SK-N-MC (cell line): ENCODE data around the gene SUFU.

Source experiments
- DNase-seq: peaks from one replicate; pipeline ENCODE4 v3.0.0-alpha.2; 2011; ENCODE audit warnings: low read depth, low spot score
- H3K27ac ChIP-seq: fragments of 200-600 bp; sonication (generic); 2 replicates; pipeline ENCODE4 v1.5.1; 2016; ENCODE audit warnings: mixed run types
- H3K36me3 ChIP-seq: fragments of 200-600 bp; sonication (generic); 2 replicates; pipeline ENCODE4 v1.6.1; 2017; ENCODE audit warnings: antibody characterized with exemption, low read length, mixed read lengths; ENCODE audit not compliant: insufficient read depth
- H3K4me3 ChIP-seq: fragments of 200-600 bp; sonication (generic); 2 replicates; pipeline ENCODE4 v1.5.1; 2016
- H3K9ac ChIP-seq: fragments of 200-600 bp; sonication (generic); 2 replicates; pipeline ENCODE4 v1.8.0; 2017; ENCODE audit warnings: mixed run types, mixed read lengths; ENCODE audit not compliant: insufficient read length
- H3K9me3 ChIP-seq: fragments of 200-600 bp; sonication (generic); 2 replicates; pipeline ENCODE4 v1.6.1; 2017; ENCODE audit warnings: low read depth, mild to moderate bottlenecking, antibody characterized with exemption, low read length, moderate library complexity, mixed read lengths
- EZH2 ChIP-seq: fragments of 200-600 bp; sonication (generic); IDR thresholded peaks from one replicate; pipeline ENCODE4 v1.6.1; 2017; ENCODE audit warnings: antibody characterized with exemption
- FOXP2 ChIP-seq: optimal IDR thresholded peaks from 2 replicates; pipeline ENCODE3; 2011; ENCODE audit warnings: mild to moderate bottlenecking, moderate library complexity; ENCODE audit not compliant: insufficient read depth; ENCODE audit errors: extremely low read length, control extremely low read depth
- POLR2AphosphoS5 ChIP-seq: IDR thresholded peaks from 2 replicates; pipeline ENCODE4 v1.6.1; 2012; ENCODE audit warnings: mild to moderate bottlenecking, low read depth, low read length, borderline replicate concordance

The SUFU gene

DNA sequence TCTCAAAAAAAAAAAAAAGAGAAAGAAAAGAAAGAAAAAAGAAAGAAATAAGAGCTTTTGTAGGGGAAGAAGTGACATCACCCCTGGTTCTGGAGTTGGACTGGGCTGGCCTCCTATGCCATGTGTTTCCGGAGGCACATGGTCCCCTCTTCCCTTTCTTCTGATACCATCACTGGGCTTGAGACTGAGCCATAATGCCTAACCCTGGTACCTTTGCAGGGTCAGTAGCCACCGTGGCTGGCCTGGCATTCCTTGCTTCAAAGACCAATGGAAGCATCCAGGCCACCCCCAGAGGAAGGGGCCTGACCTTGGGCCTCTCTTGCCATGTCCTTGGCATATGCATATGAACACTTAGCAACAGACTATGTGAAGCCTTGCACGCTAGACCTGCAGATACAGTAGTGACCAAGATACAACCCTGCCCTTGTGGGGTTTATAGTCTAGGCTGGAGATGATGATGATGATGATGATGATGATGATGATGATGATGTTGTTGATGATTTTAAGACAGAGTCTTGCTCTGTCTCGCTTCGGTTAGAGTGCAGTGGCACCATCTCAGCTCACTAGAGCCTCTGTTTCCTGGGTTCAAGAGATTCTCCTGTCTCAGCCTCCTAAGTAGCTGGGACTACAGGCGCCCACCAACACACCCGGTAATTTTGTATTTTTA, 31.8 kb downstream of the SUFU start:
- TF ChIP-seq POLR2AphosphoS5 (no peak), FOXP2 (no peak), EZH2 (no peak)
- Histone ChIP-seq H3K36me3 (no peaks in the 10 kb centered on the region), H3K9me3 (no peaks in the 10 kb centered on the region), H3K4me3 (no peak overlapping the region), H3K27ac (no peak overlapping the region), H3K9ac (no peak overlapping the region)
- no peak for DNase-seq

DNA sequence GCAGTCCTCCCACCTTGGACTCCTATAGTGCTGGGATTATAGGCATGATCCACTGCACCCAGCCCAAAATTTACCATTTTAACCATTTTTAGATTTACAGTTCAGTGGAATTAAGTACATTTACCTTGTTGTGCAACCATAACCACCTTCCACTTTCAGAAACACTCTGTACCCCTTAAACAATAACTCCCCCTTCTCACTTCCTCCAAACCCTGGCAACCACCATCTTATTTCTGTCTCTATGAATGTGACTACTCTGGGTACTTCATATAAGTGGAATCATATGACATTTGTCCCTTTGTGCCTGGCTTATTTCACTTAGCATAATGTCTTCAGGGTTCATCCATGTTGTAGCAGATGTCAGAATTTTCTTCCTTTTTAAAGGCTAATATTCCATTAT, 33.6 kb downstream of the SUFU start:
- TF ChIP-seq FOXP2, result no peak
- no peak for TF ChIP-seq POLR2AphosphoS5
- TF ChIP-seq EZH2, result no peak
- H3K27ac ChIP-seq, result no peak overlapping the region

DNA sequence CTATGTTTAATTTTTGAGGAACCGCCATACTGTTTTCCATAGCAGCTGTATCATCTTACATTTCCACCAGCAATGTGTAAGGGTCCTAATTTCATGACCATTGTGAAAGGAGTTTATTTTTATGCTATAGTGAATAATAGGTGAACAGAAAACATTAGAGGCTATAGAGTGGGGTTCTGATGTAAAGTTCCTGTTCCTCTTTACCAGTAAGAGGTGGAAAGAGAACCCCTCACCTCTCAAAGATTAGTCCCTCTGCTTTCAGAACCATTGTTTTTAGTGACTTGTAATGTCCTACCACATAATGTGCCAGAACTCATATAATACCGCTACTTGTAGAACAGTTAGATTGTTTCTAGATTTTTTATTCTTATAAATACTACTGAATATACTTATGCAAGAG, 34.2 kb downstream of the SUFU start:
- no peaks in the 10 kb centered on the region for H3K36me3 ChIP-seq
- DNase-seq, result no peak
- no peak overlapping the region for H3K9ac ChIP-seq
- H3K27ac ChIP-seq, result no peak overlapping the region
- H3K4me3 ChIP-seq, result no peak overlapping the region
- TF ChIP-seq POLR2AphosphoS5 (no peak), FOXP2 (no peak), EZH2 (no peak)
- H3K9me3 ChIP-seq, result no peaks in the 10 kb centered on the region

More for the DNA sequence above, 33.6 kb downstream of the SUFU start:
- Histone ChIP-seq H3K9ac (no peak overlapping the region), H3K36me3 (no peaks in the 10 kb centered on the region), H3K4me3 (no peak overlapping the region), H3K9me3 (no peaks in the 10 kb centered on the region)
- DNase-seq, result no peak

DNA sequence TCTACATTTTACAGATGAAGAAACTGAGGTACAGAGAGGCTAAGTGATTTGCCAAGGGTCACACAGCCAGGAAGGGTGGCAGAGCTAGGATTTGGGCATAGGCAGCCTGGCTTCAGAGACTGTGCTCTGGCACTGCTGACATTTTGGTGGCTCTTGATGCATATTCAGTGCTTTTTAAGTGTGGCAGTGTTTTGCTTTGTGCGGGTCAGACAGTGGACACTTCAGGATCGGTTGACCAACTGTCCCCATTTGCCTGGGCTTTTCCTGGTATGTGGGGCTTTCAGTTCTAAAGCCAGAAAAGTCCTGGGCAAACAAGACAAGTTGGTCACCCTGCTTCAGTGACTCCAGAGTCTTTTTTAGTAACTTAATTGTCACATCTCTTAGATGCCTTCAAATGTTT, 35.0 kb downstream of the SUFU start:
- no peak overlapping the region for H3K4me3 ChIP-seq
- H3K27ac ChIP-seq, result no peak overlapping the region
- H3K36me3 ChIP-seq, result no peaks in the 10 kb centered on the region
- H3K9ac ChIP-seq, result no peak overlapping the region
- DNase-seq, result no peak
- no peaks in the 10 kb centered on the region for H3K9me3 ChIP-seq
- no peak for TF ChIP-seq FOXP2
- no peak for TF ChIP-seq POLR2AphosphoS5

DNA sequence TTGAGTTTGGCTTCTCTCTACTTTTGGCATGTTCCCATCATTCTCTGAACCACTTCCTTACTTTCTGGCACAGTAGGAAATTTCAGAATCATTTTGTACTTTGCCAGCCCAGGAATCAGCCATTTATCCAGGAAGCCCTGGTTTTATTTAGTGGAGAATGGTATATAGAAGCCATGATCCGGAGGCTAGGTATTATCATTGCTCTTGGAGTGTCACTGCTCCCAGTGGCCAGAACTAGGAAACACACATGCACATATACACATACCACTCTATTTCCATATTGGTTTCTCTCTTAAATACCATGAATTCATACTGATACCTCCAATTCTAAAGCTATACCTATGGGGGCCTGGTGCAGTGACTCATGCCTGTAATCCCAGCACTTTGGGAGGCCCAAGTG, 36.3 kb downstream of the SUFU start:
- no peaks in the 10 kb centered on the region for H3K36me3 ChIP-seq
- H3K9me3 ChIP-seq, result no peaks in the 10 kb centered on the region
- H3K4me3 ChIP-seq, result no peak overlapping the region
- no peak for TF ChIP-seq FOXP2
- TF ChIP-seq EZH2, result no peak
- TF ChIP-seq POLR2AphosphoS5, result no peak
- H3K9ac ChIP-seq, result no peak overlapping the region
- H3K27ac ChIP-seq, result no peak overlapping the region
- DNase-seq, result no peak

DNA sequence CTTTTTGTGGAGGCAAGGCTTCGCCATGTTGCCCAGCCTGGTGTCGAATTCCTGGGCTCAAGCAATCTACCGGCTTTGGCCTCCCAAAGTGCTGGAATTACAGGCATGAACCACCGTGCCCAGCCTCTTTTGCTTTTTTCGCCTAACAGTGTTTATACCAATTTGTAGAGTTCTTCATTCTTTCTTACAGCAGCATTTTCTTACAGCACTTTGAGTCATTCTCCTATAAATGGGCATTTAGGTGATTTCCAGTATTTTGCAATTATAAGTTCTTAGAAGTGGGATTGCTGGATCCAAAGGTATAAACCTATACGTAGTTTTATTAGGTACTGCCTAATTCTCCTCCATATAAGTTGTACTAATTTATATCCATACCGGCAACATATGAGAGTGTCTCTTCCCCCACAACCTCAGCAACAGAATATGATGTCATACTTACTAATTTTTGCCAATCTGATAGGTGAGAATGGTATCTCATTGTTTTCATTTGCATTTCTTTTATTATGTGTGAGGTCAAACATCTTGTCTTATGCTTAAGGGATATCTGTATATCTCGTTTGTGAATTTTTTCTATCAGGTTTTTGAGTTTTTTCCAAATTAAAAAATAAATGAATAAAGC, 39.1 kb downstream of the SUFU start:
- H3K27ac ChIP-seq, result no peak overlapping the region
- H3K36me3 ChIP-seq, result no peaks in the 10 kb centered on the region
- DNase-seq, result no peak
- H3K9me3 ChIP-seq, result no peaks in the 10 kb centered on the region
- H3K9ac ChIP-seq, result no peak overlapping the region
- no peak overlapping the region for H3K4me3 ChIP-seq
- TF ChIP-seq EZH2, result no peak
- no peak for TF ChIP-seq FOXP2
- TF ChIP-seq POLR2AphosphoS5, result no peak

DNA sequence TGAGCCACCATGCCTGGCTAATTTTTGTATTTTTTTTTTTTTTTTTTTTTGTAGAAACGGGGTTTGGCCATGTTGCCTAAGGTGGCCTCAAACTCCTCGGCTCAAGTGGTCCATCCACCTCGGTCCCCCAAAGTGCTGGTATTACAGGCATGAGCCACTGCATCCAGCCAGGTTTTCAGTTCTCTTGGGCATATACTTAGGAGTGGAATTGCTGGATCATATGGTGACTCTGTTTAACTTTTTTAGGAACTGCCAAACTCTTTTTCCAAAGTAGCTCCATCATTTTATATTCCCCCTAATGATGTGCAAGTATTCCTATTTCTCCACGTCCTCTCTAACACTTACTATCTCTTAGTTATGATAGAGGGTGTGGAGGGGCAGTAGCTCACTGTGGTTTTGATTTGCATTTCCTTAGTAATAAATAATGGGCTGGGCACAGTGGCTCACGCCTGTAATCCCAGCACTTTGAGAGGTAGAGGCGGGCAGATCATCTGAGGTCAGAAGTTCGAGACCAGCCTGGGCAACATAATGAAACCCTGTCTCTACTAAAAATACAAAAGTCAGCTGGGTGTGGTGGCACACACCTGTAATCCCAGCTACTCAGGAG, 41.6 kb downstream of the SUFU start:
- Histone ChIP-seq H3K27ac (no peak overlapping the region), H3K4me3 (no peak overlapping the region), H3K9ac (no peak overlapping the region), H3K36me3 (peaks cover 5% of the 10 kb centered on the region; the same call in 1 of the 2 replicates), H3K9me3 (no peaks in the 10 kb centered on the region)
- DNase-seq, result no peak
- TF ChIP-seq EZH2 (no peak), POLR2AphosphoS5 (no peak), FOXP2 (no peak)

DNA sequence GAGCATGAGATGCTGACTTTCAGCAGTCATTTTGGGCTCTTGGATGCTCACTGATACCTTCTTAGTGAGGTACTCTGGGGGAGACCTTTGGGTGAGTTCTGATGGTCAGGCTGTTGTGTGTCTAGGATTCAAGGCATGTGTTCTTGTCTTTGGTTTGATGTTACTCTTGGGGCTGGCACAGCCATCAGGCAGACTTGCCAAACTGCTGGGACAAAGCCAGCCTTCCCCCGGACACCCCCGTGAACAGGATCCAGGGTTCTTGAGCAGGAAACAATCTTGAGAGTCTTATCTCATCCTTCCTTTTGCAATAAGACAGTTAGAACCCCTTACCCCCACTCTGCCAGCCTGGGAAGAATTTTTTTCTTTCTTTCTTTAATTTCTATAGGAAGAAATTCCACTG, 42.2 kb downstream of the SUFU start:
- Histone ChIP-seq H3K9ac (no peak overlapping the region), H3K36me3 (peaks cover 7% of the 10 kb centered on the region; the same call in 1 of the 2 replicates), H3K4me3 (no peak overlapping the region), H3K9me3 (no peaks in the 10 kb centered on the region), H3K27ac (no peak overlapping the region)
- no peak for DNase-seq
- no peak for TF ChIP-seq FOXP2
- TF ChIP-seq EZH2, result no peak
- TF ChIP-seq POLR2AphosphoS5, result no peak
